ENCODE data around the gene KIAA0825.
"Not testable (repeated sequence)": the region's sequence is repeated elsewhere in the genome, so short reads cannot be mapped to it uniquely, and the experiment has no call there.

Gene KIAA0825

GRCh38 chr5:94595281-94595840 lies 23.0 kb downstream of the KIAA0825 start:
- no peak for DNase-seq (ENCODE audit: low read depth in 2 of 2)
- TF ChIP-seq CTCF (IDR thresholded peaks at IDR 0.05; ENCODE audit: low read depth, low read length) = no peak
- no peak overlapping the region for H3K4me3 ChIP-seq (replicated peaks in 1 of 2; ENCODE audit: low read depth in 2 of 2, low read length in 2 of 2)

GRCh38 chr5:94577466-94578245 lies 40.7 kb downstream of the KIAA0825 start:
- TF ChIP-seq CTCF (IDR thresholded peaks at IDR 0.05; ENCODE audit: low read depth, low read length) = no peak
- H3K4me3 ChIP-seq (replicated peaks in 1 of 2; ENCODE audit: low read depth in 2 of 2, low read length in 2 of 2) = no peak overlapping the region
- DNase-seq (ENCODE audit: low read depth in 2 of 2) = no peak

- H3K4me3 ChIP-seq (replicated peaks in 1 of 2; ENCODE audit: low read depth in 2 of 2, low read length in 2 of 2) = no peak overlapping the region
- no peak for DNase-seq (ENCODE audit: low read depth in 2 of 2)
- TF ChIP-seq CTCF (IDR thresholded peaks at IDR 0.05; ENCODE audit: low read depth, low read length) = no peak
Measured at GRCh38 chr5:94575196-94575595, 43.2 kb downstream of the KIAA0825 start.

- not testable (repeated sequence) for DNase-seq (ENCODE audit: low read depth in 2 of 2); H3K4me3 ChIP-seq (replicated peaks in 1 of 2; ENCODE audit: low read depth in 2 of 2, low read length in 2 of 2)
Measured at GRCh38 chr5:94573349-94573748, 45.1 kb downstream of the KIAA0825 start.

- no peak for TF ChIP-seq CTCF (IDR thresholded peaks at IDR 0.05; ENCODE audit: low read depth, low read length)
- DNase-seq (ENCODE audit: low read depth in 2 of 2) = no peak
- no peak overlapping the region for H3K4me3 ChIP-seq (replicated peaks in 1 of 2; ENCODE audit: low read depth in 2 of 2, low read length in 2 of 2)
Measured at GRCh38 chr5:94571415-94571814, 47.0 kb downstream of the KIAA0825 start.

GRCh38 chr5:94564812-94565211 lies 53.6 kb downstream of the KIAA0825 start:
- no peak overlapping the region for H3K4me3 ChIP-seq (replicated peaks in 1 of 2; ENCODE audit: low read depth in 2 of 2, low read length in 2 of 2)
- TF ChIP-seq CTCF (IDR thresholded peaks at IDR 0.05; ENCODE audit: low read depth, low read length) = no peak
- no peak for DNase-seq (ENCODE audit: low read depth in 2 of 2)

GRCh38 chr5:94562327-94562971 lies 56.0 kb downstream of the KIAA0825 start:
- no peak overlapping the region for H3K4me3 ChIP-seq (replicated peaks in 1 of 2; ENCODE audit: low read depth in 2 of 2, low read length in 2 of 2)
- no peak for DNase-seq (ENCODE audit: low read depth in 2 of 2)
- TF ChIP-seq CTCF (IDR thresholded peaks at IDR 0.05; ENCODE audit: low read depth, low read length) = no peak

Measured in cardiac fibroblast (primary cell).